NCI-H774 (cell line): ENCODE data around the gene PFKFB1.
A peak's percentile ranks its signal among the peaks of the same experiment; 100 is the strongest.
"Not testable (repeated sequence)": the region's sequence is repeated elsewhere in the genome, so short reads cannot be mapped to it uniquely, and the experiment has no call there.

Experiments
- DNase-seq: peaks from one replicate; lab custom pipeline; 2025; lab: John Stamatoyannopoulos, UW

The PFKFB1 gene

GRCh38 chrX:54992911-54993622 is 921 bp downstream of the PFKFB1 start:
- no peak for DNase-seq

GRCh38 chrX:54991706-54992105 is 2.3 kb downstream of the PFKFB1 start:
- no peak for DNase-seq

- DNase-seq: not testable (repeated sequence)
Observed at GRCh38 chrX:54983306-54983705, 10.7 kb downstream of the PFKFB1 start.

GRCh38 chrX:54980334-54980733 is 13.7 kb downstream of the PFKFB1 start:
- DNase-seq: no peak

GRCh38 chrX:54979432-54979831 is 14.6 kb downstream of the PFKFB1 start:
- DNase-seq: no peak

- no peak for DNase-seq
Observed at GRCh38 chrX:54978448-54978847, 15.5 kb downstream of the PFKFB1 start.

GRCh38 chrX:54977387-54977786 is 16.6 kb downstream of the PFKFB1 start:
- no peak for DNase-seq

- DNase-seq: no peak
Observed at GRCh38 chrX:54964766-54965497, 29.1 kb downstream of the PFKFB1 start.

GRCh38 chrX:54961750-54962149 is 32.2 kb downstream of the PFKFB1 start:
- DNase-seq: no peak

- DNase-seq: peak; percentile 64
Observed at GRCh38 chrX:54950730-54951375, 43.1 kb downstream of the PFKFB1 start.

GRCh38 chrX:54945224-54945623 is 48.8 kb downstream of the PFKFB1 start:
- DNase-seq: no peak

GRCh38 chrX:54944816-54945215 is 49.2 kb downstream of the PFKFB1 start:
- no peak for DNase-seq

GRCh38 chrX:54937416-54937815 is 56.6 kb downstream of the PFKFB1 start:
- DNase-seq: no peak

- no peak for DNase-seq
Observed at GRCh38 chrX:54935306-54935705, 58.7 kb downstream of the PFKFB1 start.

GRCh38 chrX:54934890-54935289 is 59.1 kb downstream of the PFKFB1 start:
- no peak for DNase-seq

- DNase-seq: no peak
Observed at GRCh38 chrX:54934058-54934457, 59.9 kb downstream of the PFKFB1 start.

- no peak for DNase-seq
Observed at GRCh38 chrX:54933150-54933826, 60.7 kb downstream of the PFKFB1 start.

- DNase-seq: no peak
Observed at GRCh38 chrX:54931107-54931506, 62.9 kb downstream of the PFKFB1 start.

GRCh38 chrX:54930291-54931049 is 63.5 kb downstream of the PFKFB1 start:
- no peak for DNase-seq

GRCh38 chrX:54928876-54929275 is 65.1 kb downstream of the PFKFB1 start:
- DNase-seq: no peak

GRCh38 chrX:54926978-54927377 is 67.0 kb downstream of the PFKFB1 start:
- DNase-seq: no peak

GRCh38 chrX:54923376-54923775 is 70.6 kb downstream of the PFKFB1 start:
- DNase-seq: no peak
